Activated gamma-delta T cell treated with anti-CD3 and anti-CD28 coated beads, Interleukin-2, amount 50 U/mL, for 16 hours (primary cell): ENCODE data around the gene SEC11C.
"Not testable (repeated sequence)": the region's sequence is repeated elsewhere in the genome, so short reads cannot be mapped to it uniquely, and the experiment has no call there.

ENCODE experiments used
- DNase-seq: peaks from one replicate; pipeline ENCODE4 v3.0.0-alpha.2; 2020; ENCODE audit warnings: low read depth

Gene SEC11C

DNA sequence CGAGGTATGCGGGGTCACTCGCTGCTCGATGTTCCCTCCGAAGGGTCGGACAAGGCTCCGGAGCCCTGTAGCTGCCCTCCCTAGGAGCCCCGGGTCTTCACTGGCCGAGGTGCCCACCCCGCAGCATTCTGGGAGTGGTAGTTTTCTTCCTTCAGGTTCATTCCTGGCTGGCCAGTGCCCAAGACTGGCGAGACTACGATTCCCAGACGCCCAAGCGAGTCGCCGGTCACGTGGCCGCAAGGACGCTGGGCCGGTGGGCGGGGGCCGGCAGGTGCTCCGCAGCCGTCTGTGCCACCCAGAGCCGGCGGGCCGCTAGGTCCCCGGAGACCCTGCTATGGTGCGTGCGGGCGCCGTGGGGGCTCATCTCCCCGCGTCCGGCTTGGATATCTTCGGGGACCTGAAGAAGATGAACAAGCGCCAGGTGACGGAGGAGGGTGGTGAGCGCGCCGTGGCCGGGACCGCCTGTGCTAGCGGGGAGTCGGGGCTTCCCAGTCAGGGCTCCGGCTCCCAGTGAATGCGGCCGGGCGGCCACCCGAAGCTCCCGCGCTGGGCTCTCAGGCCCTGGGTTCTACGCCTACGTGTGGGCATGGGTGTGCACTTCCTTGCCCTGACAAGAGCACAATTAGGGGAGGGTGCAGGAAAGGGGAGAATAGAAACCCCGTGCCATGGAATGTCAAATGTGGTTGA, at the start of gene SEC11C:
SEC11C (plus strand) TSS at position 270 of the 687 bp plus-strand sequence; CDS start at position 335, 65 bp downstream.
- DNase-seq: peak; percentile 93

DNA sequence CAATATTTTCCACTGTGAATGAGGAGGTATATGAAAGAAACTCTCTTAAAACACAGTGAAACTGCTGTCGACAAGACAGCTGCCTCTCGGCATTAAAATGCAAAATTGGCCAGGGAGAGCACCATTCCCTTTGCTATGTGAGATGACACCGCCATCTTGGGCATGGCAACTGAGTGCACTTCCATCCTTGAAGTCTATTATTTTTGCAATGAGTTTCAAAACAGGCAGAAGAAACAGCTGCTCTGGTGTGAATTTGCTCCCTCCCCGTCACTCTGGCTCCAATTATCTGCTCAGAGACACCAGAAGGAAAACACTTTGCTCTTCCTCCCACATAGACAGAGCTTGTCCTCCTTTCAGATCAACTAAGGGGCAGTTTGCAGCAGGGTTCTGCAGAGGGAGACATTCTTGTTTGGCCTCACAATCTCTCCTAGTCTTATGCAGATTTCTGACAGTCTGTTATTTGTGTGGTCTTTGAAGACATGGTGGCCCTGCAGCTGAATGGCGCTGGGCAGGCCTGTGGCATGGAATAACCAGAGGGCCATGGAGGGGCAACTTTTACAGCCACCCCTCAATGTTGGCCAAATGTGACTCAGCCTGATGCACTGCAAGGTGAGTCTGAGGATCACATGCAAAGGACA, 48.6 kb upstream of the SEC11C start:
- DNase-seq: no peak

- DNase-seq: no peak
Observed at GRCh38 chr18:59093668-59094067, 46.0 kb upstream of the SEC11C start.

DNA sequence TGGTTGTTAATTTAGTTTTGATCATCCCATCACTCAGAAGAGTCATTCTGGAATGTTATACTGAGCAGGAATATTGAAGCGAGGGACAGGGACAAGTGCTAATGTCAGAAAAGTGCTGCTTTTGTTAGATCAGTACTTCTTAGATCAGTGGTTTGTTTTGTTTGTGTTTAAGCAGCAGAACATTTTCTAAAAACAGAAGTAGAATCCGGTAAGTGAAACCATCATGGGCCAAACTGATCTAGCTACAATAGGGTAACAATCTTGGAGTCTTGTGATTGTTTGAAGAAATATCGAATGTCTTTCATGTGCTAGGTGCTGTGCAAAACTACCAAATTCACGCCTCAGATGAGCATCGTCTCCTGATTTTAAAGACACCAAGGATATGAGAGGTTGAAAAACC, 45.1 kb upstream of the SEC11C start:
- DNase-seq: no peak

GRCh38 chr18:59096098-59096789, 43.4 kb upstream of the SEC11C start:
- DNase-seq: no peak

DNA sequence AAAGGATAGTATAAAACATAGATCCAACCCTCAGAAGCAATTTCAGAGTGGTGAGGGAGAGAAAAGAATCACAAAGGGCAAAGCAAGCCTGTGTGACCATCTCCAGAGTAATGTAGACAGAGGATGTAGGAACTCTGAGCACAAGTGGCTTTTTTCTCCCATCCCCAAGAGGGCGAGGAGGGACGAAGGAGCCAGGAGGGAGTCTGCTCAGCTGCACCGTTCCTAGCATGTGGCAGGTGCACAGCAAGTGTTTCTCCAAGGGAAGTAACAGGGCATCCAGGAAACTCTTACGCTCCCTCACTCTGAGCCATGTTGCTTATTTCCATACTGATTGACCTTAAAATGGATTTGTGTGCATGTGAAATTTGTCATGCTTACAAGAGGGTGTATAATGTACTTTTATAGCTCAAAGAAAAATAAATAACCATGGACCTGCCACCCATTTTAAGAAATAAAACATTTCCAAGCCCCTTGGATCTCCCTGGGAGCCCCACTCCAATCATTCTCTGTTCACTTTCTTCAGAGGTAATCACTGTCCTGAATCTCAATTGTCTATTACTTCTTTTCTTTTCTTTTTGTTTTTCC, 37.8 kb upstream of the SEC11C start:
- no peak for DNase-seq

DNA sequence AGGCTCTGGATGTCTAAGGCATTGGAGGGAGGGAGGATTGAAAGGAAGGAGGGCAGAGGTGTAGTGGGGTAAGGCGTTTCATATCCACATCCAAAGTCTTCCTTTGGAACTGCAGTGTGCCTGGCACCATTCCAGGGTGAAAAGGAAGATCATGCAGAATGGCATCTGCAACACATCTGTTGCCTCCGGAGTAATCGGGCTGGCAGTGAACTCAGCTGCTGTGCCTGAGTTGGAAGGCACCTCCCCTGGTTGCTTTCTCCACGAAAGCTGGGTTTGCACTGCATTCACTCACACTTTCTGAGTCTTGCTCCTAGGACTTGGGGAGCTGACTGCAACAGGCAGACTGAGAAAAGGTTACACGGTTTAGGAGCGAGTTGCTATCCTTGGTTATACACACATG, 30.3 kb upstream of the SEC11C start:
- no peak for DNase-seq

- DNase-seq: no peak
Observed at GRCh38 chr18:59114160-59114559, 25.5 kb upstream of the SEC11C start.

DNA sequence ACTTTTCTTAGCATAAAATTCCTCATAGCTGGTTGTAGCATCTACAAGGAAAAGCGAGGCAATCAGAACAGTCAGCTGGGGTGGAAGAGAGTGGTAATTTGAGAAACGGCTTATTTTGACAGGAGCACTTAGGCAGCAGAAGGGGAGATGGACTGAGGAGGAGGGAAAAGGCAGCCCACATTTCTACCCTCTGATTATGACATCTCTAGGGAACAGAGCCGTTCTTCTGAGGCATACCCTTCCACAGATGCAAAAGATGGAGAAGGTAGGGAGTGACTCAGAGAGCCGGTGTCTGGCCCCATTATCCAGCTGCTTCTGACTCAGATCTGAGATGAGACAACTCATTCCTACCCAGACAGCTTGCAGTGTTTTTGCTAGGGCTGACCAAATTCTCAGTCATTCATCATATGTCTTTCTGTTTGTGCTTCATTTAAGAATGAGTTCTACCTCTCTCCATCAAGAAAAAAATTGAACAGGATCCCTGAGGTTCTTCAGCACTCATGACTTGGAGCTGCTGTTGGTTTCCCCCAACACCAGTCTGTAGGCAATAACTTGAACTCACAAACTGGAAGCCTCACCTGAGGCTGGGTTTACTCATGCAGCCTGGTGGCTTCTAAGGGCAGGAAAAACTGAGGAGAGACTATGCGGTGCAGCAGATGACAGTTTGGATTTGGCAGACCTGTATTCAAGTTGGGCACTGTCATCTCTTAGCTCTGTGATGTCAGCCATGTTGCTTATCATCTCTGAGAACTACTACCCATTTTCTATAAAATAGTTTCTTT, 15.9 kb upstream of the SEC11C start:
- no peak for DNase-seq

- DNase-seq: no peak
Observed at GRCh38 chr18:59124370-59124704, 15.3 kb upstream of the SEC11C start.

DNA sequence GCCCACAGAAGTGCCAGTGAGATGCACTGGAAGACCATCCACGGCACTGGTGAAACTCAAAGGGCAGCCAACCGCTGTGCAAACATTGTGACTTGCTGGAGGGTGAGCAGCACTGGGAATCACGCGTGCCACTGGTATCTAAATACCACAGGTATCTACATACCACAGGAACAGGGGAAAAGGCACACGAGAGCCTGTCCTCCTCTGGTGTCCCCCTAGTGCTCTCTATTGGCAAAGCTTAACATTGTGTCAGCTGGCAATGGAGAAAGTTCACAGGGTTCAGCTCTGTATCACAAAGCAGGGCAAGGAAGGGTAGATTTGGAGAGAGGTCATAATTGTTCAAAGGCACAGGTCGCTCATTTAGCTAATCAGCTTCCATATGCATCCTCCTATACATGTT, 12.6 kb upstream of the SEC11C start:
- no peak for DNase-seq

- no peak for DNase-seq
Observed at GRCh38 chr18:59129951-59130703, 9.6 kb upstream of the SEC11C start.

DNA sequence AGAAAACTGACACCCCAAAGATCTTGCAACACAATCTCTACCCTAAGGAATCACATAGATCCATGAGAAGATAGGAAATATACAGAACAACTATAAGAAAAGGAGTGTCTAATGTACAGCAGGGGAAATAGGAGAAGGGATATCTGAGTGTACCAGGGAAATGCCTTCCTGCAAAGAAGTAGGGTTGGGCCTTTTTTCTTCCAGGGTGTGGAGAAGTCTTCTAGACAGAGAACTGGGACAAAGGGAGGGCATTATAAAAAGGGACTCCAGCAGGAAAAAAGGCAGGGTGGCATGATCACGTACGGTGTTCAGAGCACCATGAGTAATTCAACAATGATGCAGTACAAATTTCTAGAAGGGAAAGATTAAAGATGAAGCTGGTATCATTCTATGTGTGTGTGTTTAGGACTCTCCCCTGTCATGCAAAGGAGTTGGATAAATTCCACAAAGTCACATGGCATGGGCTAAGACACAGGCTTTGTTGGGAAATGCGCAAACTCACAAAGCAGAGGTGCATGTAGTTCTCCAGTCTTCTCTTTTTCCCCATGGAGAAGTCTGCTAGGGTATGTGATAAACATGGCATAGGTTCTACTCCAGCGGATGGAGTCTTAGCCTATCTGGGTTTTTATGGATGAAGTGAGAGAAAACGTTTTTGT, 6.7 kb upstream of the SEC11C start:
- no peak for DNase-seq

DNA sequence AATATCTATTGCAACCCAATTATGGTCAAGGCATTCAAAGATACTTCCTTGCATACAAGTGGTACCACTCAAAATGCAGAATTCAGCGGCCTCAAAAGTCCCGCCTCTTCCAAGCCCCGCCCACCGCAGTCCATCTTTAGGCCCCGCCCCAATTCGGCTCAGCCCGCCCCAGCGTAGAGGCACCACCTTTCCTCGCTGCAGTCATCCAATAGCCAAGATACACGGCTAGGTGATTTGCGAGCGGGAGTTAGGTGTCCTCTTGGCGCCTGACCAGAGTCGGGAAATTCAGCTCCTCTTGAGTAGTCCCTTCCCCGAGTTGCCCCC, 431 bp upstream of the SEC11C start:
- DNase-seq: peak; percentile 89

DNA sequence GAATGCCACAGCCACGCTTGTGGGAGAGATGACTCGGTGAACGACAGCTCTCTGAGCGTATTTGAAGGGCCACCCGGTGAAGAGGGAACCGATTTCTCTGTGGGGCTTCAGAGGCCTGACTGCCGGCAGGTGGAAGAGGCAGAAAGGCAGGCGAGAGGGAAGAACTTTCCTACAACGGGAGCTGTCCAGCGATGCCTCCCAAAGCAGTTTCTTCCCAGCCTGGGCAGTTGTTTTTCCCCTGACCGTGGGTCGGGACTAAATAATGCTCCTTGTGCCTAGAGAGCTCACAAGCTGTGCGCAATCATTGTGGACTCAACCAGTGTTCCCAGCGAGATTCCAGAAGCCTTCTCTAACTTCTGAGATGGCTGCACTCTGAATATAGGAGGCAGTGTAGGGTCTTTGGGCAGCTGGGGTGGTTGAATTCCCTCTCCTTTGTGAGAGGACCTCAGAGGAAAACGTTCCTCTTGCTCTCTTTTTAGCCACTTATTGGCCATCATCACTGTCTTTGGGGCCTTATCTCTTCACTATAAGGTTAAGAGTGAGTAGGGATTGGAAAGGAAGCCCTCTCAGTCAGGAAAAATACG, 710 bp downstream of the SEC11C start:
- DNase-seq: no peak

- no peak for DNase-seq
Observed at GRCh38 chr18:59141294-59142068, 1.8 kb downstream of the SEC11C start.

DNA sequence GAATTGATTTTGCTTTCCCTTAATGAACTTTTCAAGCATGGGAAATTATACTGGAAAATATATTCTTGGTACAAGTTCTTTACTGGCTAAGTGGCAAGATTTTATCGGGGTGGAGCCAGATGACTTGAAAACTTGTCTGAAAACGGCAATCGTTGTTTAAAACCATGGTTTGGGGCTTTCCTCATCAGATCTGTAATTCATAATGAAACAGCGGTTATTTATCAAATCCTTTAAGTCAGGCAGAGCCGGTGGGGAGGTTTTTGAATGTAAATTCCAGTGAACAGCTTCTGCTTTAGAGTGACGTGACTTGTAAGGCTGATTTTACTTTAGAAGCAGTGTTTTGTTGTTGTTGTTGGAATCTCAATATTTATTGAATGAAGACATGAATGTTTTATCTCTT, 2.6 kb downstream of the SEC11C start:
- no peak for DNase-seq

- DNase-seq: not testable (repeated sequence)
Observed at GRCh38 chr18:59142800-59143416, 3.2 kb downstream of the SEC11C start.

GRCh38 chr18:59143441-59143840, 3.8 kb downstream of the SEC11C start:
- DNase-seq: no peak

- no peak for DNase-seq
Observed at GRCh38 chr18:59144483-59144882, 4.8 kb downstream of the SEC11C start.
